ENCODE results near the gene PXT1. TPM values are rescaled to one million over a fixed set of nuclear protein-coding genes. Genes with fewer than 3 reads are reported as not detected.

Gene PXT1
- total RNA-seq, 1 donor = 0.43 TPM

DNA sequence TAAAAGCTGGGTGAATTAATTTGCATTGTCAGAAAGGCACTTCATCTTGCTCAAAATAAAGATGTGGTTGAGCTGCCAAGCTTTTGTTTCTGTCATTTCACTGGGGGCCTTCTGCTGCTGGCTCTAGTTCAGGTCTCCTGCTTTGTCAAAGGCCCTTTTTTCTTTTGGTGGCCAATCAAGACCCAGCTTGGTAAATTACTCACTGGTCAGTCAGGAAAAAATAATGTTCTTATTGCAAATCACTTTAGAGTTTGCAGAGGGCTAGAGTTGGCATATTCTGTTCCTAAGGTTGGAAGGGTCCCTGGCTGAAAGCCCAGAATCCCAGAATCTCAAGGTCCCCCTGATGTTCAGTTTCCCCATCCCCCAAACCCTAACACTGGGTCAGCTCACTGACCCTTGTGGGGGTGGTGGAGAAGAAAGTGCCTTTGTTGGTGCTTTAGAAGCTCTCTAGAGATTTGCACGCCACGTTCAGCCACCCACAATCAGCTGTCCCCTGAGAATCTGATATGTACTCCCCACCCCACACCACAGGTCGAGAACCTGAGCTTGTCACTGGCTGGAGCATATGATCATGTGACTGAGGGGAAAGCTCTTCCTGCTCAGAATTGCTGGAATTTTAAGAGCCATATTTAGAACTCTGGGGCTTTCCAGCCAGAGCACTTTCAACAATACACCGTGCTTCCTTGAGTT is 84.3 kb downstream of the PXT1 start:
- TF ChIP-seq, protein P1, sequence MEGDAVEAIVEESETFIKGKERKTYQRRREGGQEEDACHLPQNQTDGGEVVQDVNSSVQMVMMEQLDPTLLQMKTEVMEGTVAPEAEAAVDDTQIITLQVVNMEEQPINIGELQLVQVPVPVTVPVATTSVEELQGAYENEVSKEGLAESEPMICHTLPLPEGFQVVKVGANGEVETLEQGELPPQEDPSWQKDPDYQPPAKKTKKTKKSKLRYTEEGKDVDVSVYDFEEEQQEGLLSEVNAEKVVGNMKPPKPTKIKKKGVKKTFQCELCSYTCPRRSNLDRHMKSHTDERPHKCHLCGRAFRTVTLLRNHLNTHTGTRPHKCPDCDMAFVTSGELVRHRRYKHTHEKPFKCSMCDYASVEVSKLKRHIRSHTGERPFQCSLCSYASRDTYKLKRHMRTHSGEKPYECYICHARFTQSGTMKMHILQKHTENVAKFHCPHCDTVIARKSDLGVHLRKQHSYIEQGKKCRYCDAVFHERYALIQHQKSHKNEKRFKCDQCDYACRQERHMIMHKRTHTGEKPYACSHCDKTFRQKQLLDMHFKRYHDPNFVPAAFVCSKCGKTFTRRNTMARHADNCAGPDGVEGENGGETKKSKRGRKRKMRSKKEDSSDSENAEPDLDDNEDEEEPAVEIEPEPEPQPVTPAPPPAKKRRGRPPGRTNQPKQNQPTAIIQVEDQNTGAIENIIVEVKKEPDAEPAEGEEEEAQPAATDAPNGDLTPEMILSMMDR (IDR thresholded peaks at IDR 0.05; ENCODE audit: insufficient read depth, low read depth, low read length) = no peak
- DNase-seq (ENCODE audit: low read depth) = peak; percentile 21
- no peak overlapping the region for H3K4me3 ChIP-seq (ENCODE audit: low read depth, low read length)

DNA sequence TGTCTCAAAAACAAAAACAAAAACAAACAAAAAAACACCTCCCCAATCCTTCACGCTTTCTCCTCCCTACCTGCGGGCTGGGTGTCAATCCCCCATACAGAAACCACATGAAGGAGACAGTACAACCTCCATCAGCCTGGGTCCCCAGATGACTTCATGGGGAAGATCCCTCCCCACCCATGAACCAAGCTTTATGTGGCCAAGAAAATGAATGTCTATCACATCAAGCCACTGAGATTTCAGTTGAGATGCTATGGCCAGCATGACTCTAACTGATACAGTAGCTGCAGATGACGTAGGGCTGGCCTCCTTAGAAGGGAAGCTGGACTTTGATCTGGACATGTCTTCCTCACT is 84.8 kb downstream of the PXT1 start:
- TF ChIP-seq, protein P1 (IDR thresholded peaks at IDR 0.05; ENCODE audit: insufficient read depth, low read depth, low read length) = no peak
- no peak for DNase-seq (ENCODE audit: low read depth)
- H3K4me3 ChIP-seq (ENCODE audit: low read depth, low read length) = no peak overlapping the region

DNA sequence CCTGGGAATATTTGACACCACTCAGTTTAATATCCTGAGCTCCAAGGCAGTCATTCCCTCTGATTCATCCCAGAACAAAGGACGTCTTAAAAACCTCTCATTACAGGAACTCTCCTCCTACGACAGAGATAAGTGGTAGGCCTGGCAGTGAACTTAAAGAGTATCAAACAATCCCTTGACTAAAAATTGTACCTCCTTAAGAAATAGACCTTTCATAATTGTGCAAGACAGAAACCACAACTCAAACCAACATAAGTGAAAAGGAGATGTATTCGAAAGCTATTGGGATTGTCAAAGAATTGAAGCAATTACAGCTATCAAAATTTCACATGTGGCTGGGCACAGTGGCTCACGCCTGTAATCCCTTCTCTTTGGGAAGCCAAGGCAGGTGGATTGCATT is 86.8 kb downstream of the PXT1 start:
- no peak overlapping the region for H3K4me3 ChIP-seq (ENCODE audit: low read depth, low read length)
- no peak for DNase-seq (ENCODE audit: low read depth)
- TF ChIP-seq, protein P1 (IDR thresholded peaks at IDR 0.05; ENCODE audit: insufficient read depth, low read depth, low read length) = no peak

DNA sequence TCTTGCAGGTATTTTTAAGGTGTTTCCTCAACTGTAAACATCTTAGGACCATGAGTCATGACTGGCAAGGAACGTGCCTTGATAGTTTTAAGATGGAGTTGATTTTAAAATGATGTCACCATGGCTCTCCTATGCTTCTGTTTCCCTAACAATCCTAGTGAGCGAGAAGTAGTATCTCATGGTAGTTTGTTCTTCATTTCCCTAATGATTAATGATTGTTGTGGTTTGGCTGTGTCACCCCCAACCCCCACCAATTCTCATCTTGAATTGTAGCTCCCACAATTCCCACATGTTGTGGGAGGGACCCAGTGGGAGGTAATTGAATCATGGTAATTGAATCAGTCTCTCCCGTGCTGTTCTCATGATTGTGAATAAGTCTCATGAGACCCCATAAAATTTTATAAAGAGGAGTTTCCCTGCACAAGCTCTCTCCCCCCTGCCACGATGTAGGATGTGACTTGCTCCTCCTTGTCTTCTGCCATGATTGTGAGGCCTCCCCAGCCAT is 89.2 kb downstream of the PXT1 start:
- no peak overlapping the region for H3K4me3 ChIP-seq (ENCODE audit: low read depth, low read length)
- peak; percentile 20 for DNase-seq (ENCODE audit: low read depth)
- TF ChIP-seq, protein P1 (IDR thresholded peaks at IDR 0.05; ENCODE audit: insufficient read depth, low read depth, low read length) = no peak

DNA sequence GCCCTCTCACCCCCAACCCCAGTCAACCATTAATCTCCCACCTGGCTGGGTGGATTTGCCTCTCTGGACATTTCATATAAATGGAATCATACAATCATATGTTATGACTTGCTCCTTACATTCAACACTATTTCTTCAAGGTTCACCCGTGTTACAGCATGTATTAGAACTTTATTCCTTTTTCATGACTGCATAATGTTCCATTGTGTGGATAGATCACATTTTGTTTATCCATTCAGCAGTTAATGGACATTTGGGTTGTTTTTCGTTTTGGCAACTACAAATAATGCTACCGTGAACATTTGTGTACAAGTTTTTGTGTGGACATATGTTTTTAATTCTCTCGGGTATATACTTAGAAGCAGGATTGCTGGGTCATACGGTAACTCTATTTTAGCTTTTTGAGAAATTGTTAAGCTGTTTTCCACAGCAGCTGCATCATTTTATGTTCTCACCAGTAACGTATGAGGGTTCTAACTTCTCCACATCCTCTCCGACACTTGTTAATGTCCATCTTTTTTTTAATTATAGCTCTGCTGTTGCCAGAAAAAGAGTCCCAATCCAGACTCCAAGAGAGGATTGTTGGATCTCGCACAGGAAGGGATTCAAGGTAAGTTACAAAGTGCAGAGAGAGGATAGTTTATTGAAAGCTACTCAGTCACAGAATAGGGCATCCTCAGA is 90.0 kb downstream of the PXT1 start:
- TF ChIP-seq, protein P1 (IDR thresholded peaks at IDR 0.05; ENCODE audit: insufficient read depth, low read depth, low read length) = no peak
- no peak overlapping the region for H3K4me3 ChIP-seq (ENCODE audit: low read depth, low read length)
- no peak for DNase-seq (ENCODE audit: low read depth)

DNA sequence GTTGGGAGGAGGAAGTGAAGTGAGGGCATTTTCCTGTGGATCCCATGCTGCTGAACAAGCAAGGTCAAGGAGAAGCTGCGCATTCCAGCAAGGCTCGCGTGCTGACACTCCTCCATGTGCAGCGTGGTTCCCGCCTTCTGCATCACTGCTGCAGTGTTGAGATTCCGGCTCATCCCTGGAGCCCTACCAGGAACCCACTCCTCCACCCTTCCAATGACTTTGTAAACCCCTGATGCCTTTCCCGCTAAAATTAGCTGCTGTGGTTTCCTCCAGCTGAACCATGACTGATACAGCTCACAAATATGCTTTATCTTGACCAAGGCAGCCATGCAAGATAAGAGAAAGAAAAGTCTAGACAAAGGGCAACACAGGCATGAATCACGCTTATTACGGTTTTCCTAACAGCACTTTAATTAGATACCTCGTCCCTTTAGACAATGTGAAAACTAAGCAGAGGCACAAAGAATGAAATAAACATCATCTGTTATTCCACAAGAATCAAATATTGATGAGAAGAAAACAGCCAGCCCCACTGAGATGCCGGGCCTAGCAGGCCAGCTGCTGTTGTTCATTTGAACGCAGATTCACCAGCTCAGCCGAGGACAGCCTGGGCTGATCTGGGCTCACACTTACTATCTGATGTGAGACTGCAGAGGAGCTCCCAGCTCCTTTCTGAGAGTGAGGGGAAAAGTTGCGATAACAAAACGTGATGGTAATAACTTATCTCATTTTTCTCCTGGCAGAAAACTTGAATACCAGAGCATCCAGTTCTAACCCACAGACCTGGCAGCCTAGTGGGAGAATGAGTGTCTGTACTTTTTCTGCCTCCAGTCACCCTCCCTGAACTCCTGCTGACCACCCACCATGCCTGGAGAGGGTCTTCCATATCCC is 91.7 kb downstream of the PXT1 start:
- peak; percentile 93 for DNase-seq (ENCODE audit: low read depth)
- TF ChIP-seq, protein P1 (IDR thresholded peaks at IDR 0.05; ENCODE audit: insufficient read depth, low read depth, low read length) = no peak
- H3K4me3 ChIP-seq (ENCODE audit: low read depth, low read length) = no peak overlapping the region

Measured in fibroblast of villous mesenchyme (primary cell).